Gastrocnemius medialis (tissue), 4 donors: ENCODE results near the gene CRABP2. TPM values are rescaled to one million over a fixed set of nuclear protein-coding genes. Genes with fewer than 3 reads are reported as not detected.

ENCODE experiments used
- ATAC-seq, 2 donors: fragments of 150-250 bp; one replicate each; pipeline ENCODE4 v1.9.1; 2016
- DNase-seq, 2 donors: peaks; one replicate each; pipeline ENCODE4 v3.0.0-alpha.2; 2019
- H3K27ac ChIP-seq, 4 donors: fragments of 200-600 bp; sonication (generic); 1 replicate in 1 of 4; 2 replicates in 3 of 4; pipeline ENCODE4 v1.5.1; 2016 to 2018; ENCODE audit warnings: mild to moderate bottlenecking in 2 of 4, moderate library complexity in 1 of 4
- H3K27me3 ChIP-seq, 3 donors: fragments of 200-600 bp; sonication (generic) in 2 of 3; 1 replicate in 1 of 3; 2 replicates in 2 of 3; pipeline versions ENCODE4 v1.5.1 to v1.6.0; 2016 to 2019; ENCODE audit warnings: mild to moderate bottlenecking in 1 of 3, moderate library complexity in 1 of 3
- H3K36me3 ChIP-seq, 2 donors: fragments of 200-600 bp; sonication (generic) in 1 of 2; one replicate each; pipeline ENCODE4 v1.5.1; 2017 to 2018
- H3K4me1 ChIP-seq, 2 donors: fragments of 200-600 bp; sonication (generic) in 1 of 2; one replicate each; pipeline ENCODE4 v1.5.1; 2016 to 2017; ENCODE audit warnings: mild to moderate bottlenecking in 2 of 2
- H3K4me3 ChIP-seq, 4 donors: fragments of 200-600 bp; sonication (generic) in 3 of 4; 1 replicate in 1 of 4; 2 replicates in 3 of 4; pipeline ENCODE4 v1.5.1; 2016 to 2019; ENCODE audit warnings: mild to moderate bottlenecking in 2 of 4
- H3K9me3 ChIP-seq, 3 donors: fragments of 200-600 bp; sonication (generic) in 2 of 3; 1 replicate in 1 of 3; 2 replicates in 2 of 3; pipeline ENCODE4 v1.5.1; 2016 to 2019
- CTCF ChIP-seq, 5 experiments: fragments of 450-650 bp in 3 of 5; fragments of 200-600 bp in 2 of 5; sonication (generic) in 2 of 5; IDR thresholded peaks in 4 of 5; conservative IDR thresholded peaks in 1 of 5; 1 replicate in 4 of 5; 2 replicates in 1 of 5; pipeline ENCODE4 v1.5.1; 2016 to 2019; ENCODE audit warnings: antibody characterized with exemption in 5 of 5, mild to moderate bottlenecking in 3 of 5, moderate library complexity in 3 of 5
- POLR2A ChIP-seq, 2 donors: fragments of 450-650 bp; IDR thresholded peaks; one replicate each; pipeline ENCODE4 v1.6.1; 2017; ENCODE audit warnings: antibody characterized with exemption in 2 of 2, mild to moderate bottlenecking in 2 of 2, moderate library complexity in 2 of 2
- in situ Hi-C, 4 donors: fragments of 200-750 bp; cut with MboI; loops; one replicate each; pipeline versions ENCODE4 v1.15.0 to v1.8.0; 2017; ENCODE audit warnings: low sequenced_read_pairs in 4 of 4
- intact Hi-C: fragments of 100-400 bp; cut with DNase I; formaldehyde crosslinking; loops from one replicate; pipeline ENCODE4 v1.15.1; 2023; ENCODE audit warnings: low total_unique reads
- total RNA-seq, 4 donors: library from RNA; depleted of rRNA; stranded (reverse); fragments of >200 nt; gene quantifications; one replicate each; pipeline versions ENCODE4 v1.1.0 to v1.2.3, GENCODE V29; 2016

CRABP2 gene
- total RNA-seq, 4 donors from 2014 or later = 0.98 to 1.3 TPM; not detected in 2

- intact Hi-C loops = loop anchor here (1.0 to 5.0 kb wide), 2 partner anchors 32 to 76 kb away; no protein-coding TSS in a partner anchor
- Histone ChIP-seq H3K27ac (no peak overlapping the region), H3K9me3 (no peaks in the 10 kb centered on the region), H3K27me3 (peaks cover 14 to 17% (median 14%) of the 10 kb centered on the region in 3 donors), H3K4me3 (peak overlapping the region in 2 of 4 donors; percentile 30 to 40), H3K4me1 (peaks cover 48 to 49% of the 10 kb centered on the region in 2 donors), H3K36me3 (no peaks in the 10 kb centered on the region)
- ATAC-seq (no peak), DNase-seq (no peak)
- TF ChIP-seq POLR2A (IDR thresholded peaks at IDR 0.05) (no peak), CTCF (IDR thresholded peaks at IDR 0.05 in 4 of 5, conservative IDR thresholded peaks at IDR 0.05 in 1 of 5) (peak in 1 of 5 experiments; percentile 10)
- in situ Hi-C loops = no loop called here
Measured at GRCh38 chr1:156657741-156658319, 47.6 kb downstream of the CRABP2 start.

GRCh38 chr1:156656806-156657740, 48.3 kb downstream of the CRABP2 start:
- peak; percentile 38 to 42 for ATAC-seq
- Histone ChIP-seq H3K4me1 (peaks cover 41% of the 10 kb centered on the region in 2 donors), H3K4me3 (peak overlapping the region; percentile 30 to 40 (median 40)), H3K36me3 (no peaks in the 10 kb centered on the region), H3K9me3 (no peaks in the 10 kb centered on the region), H3K27me3 (peaks cover 14 to 17% (median 14%) of the 10 kb centered on the region in 3 donors), H3K27ac (peak overlapping the region in 1 of 4 donors; percentile 28)
- intact Hi-C loops = loop anchor here (1.0 to 5.0 kb wide), 2 partner anchors 31 to 75 kb away; no protein-coding TSS in a partner anchor
- TF ChIP-seq CTCF (IDR thresholded peaks at IDR 0.05 in 4 of 5, conservative IDR thresholded peaks at IDR 0.05 in 1 of 5) (peak; percentile 97 to 99 (median 98)), POLR2A (IDR thresholded peaks at IDR 0.05) (no peak)
- in situ Hi-C loops = no loop called here
- DNase-seq = peak; percentile 24 to 59

- in situ Hi-C loops = no loop called here
- peaks cover 14 to 17% (median 14%) of the 10 kb centered on the region in 3 donors for H3K27me3 ChIP-seq
Measured at GRCh38 chr1:156655904-156656516, 49.4 kb downstream of the CRABP2 start.

More at GRCh38 chr1:156655904-156656516, 49.4 kb downstream of the CRABP2 start:
- Histone ChIP-seq H3K36me3 (no peaks in the 10 kb centered on the region), H3K9me3 (no peaks in the 10 kb centered on the region), H3K4me1 (peaks cover 30 to 31% of the 10 kb centered on the region in 2 donors), H3K27ac (no peak overlapping the region), H3K4me3 (no peak overlapping the region)
- no peak for ATAC-seq
- intact Hi-C loops = loop anchor here (5.0 kb wide), 1 partner anchor 74 kb away; no protein-coding TSS in a partner anchor
- DNase-seq = no peak
- TF ChIP-seq POLR2A (IDR thresholded peaks at IDR 0.05) (no peak), CTCF (IDR thresholded peaks at IDR 0.05 in 4 of 5, conservative IDR thresholded peaks at IDR 0.05 in 1 of 5) (no peak)
